GM23338 (cell line): ENCODE data around the gene DOK1. TPM values are rescaled to one million over a fixed set of nuclear protein-coding genes. Genes with fewer than 3 reads are reported as not detected.

ENCODE experiments used
- ATAC-seq: fragments of 200-7000 bp; cut with Tn5 transposase; 3 replicates; pipeline ENCODE4 v1.9.1; 2020
- DNase-seq: peaks from one replicate; pipeline ENCODE4 v3.0.0-alpha.2; 2015; ENCODE audit warnings: low spot score
- H2AFZ ChIP-seq: fragments of 200-600 bp; sonication (generic); 2 replicates; pipeline ENCODE4 v1.8.0; 2016; ENCODE audit warnings: antibody characterized with exemption, mild to moderate bottlenecking, moderate library complexity
- H3F3A ChIP-seq: fragments of 200-600 bp; sonication (generic); replicated peaks from 2 replicates; pipeline ENCODE4 v1.8.0; 2017; ENCODE audit warnings: antibody characterized with exemption, mixed run types, low read depth
- H3K27ac ChIP-seq: fragments of 200-600 bp; sonication (generic); 2 replicates; pipeline ENCODE4 v1.6.1; 2016; ENCODE audit warnings: low read depth
- H3K27me3 ChIP-seq: fragments of 200-600 bp; sonication (generic); 2 replicates; pipeline ENCODE4 v1.8.0; 2016; ENCODE audit warnings: mild to moderate bottlenecking, mixed run types, moderate library complexity; ENCODE audit not compliant: insufficient read depth
- H3K36me3 ChIP-seq: fragments of 200-600 bp; sonication (generic); 2 replicates; pipeline ENCODE4 v1.8.0; 2016; ENCODE audit warnings: mild to moderate bottlenecking; ENCODE audit not compliant: insufficient read depth
- H3K4me1 ChIP-seq: fragments of 200-600 bp; sonication (generic); 2 replicates; pipeline ENCODE4 v1.8.0; 2016; ENCODE audit warnings: mild to moderate bottlenecking, moderate library complexity; ENCODE audit not compliant: insufficient read depth
- H3K4me2 ChIP-seq: fragments of 200-600 bp; sonication (generic); 2 replicates; pipeline ENCODE4 v1.7.1; 2017; ENCODE audit warnings: mixed run types
- H3K4me3 ChIP-seq: fragments of 200-600 bp; sonication (generic); 2 replicates; pipeline ENCODE4 v1.6.1; 2016; ENCODE audit warnings: mixed run types
- H3K79me2 ChIP-seq: fragments of 200-600 bp; sonication (generic); replicated peaks from 2 replicates; pipeline ENCODE4 v1.8.0; 2017; ENCODE audit warnings: mild to moderate bottlenecking; ENCODE audit not compliant: insufficient read depth
- H3K9me2 ChIP-seq: fragments of 200-600 bp; sonication (generic); 2 replicates; pipeline ENCODE4 v1.8.0; 2017; ENCODE audit not compliant: insufficient read depth
- H4K20me1 ChIP-seq: fragments of 200-600 bp; sonication (generic); replicated peaks from 2 replicates; pipeline ENCODE4 v1.8.0; 2017; ENCODE audit warnings: mild to moderate bottlenecking; ENCODE audit not compliant: insufficient read depth
- H3K27ac Mint-ChIP-seq: 2 replicates; pipeline ENCODE4 v1.8.0; 2020; ENCODE audit warnings: inconsistent platforms, mild to moderate bottlenecking, moderate library complexity, mixed read lengths
- H3K27me3 Mint-ChIP-seq: 3 replicates; pipeline ENCODE4 v1.8.0; 2022; ENCODE audit warnings: low read depth, mild to moderate bottlenecking, moderate library complexity, mixed read lengths, inconsistent platforms; ENCODE audit not compliant: insufficient read depth, poor library complexity
- H3K36me3 Mint-ChIP-seq: 3 replicates; pipeline ENCODE4 v1.8.0; 2021; ENCODE audit warnings: low read depth, mild to moderate bottlenecking, inconsistent platforms, moderate library complexity, mixed read lengths
- H3K4me1 Mint-ChIP-seq: 3 replicates; pipeline ENCODE4 v1.8.0; 2020; ENCODE audit warnings: mild to moderate bottlenecking, inconsistent platforms, mixed read lengths
- H3K4me3 Mint-ChIP-seq: 3 replicates; pipeline ENCODE4 v1.8.0; 2021; ENCODE audit warnings: moderate library complexity, mild to moderate bottlenecking, inconsistent platforms, mixed read lengths
- H3K9me3 Mint-ChIP-seq: 3 replicates; pipeline ENCODE4 v1.8.0; 2020; ENCODE audit warnings: moderate library complexity, mild to moderate bottlenecking, inconsistent platforms, mixed read lengths
- CREB1 ChIP-seq: fragments of 250-450 bp; sonication (Bioruptor Pico); IDR thresholded peaks from 2 replicates; pipeline ENCODE4 v1.5.0; 2020; ENCODE audit warnings: low read depth, mild to moderate bottlenecking, moderate library complexity
- CTCF ChIP-seq, 2 experiments: fragments of 200-600 bp in 1 of 2; sonication (generic) in 1 of 2; conservative IDR thresholded peaks; 2 replicates each; pipeline versions ENCODE4 v1.5.1 to v1.6.1; 2016 to 2017; ENCODE audit warnings: antibody characterized with exemption in 2 of 2, low read depth in 2 of 2, mild to moderate bottlenecking in 2 of 2, moderate library complexity in 1 of 2
- ETS1 ChIP-seq: IDR thresholded peaks from 2 replicates; pipeline ENCODE4 v1.6.1; 2016; ENCODE audit warnings: antibody characterized with exemption
- EZH2 ChIP-seq: fragments of 200-600 bp; sonication (generic); IDR thresholded peaks from one replicate; pipeline ENCODE4 v1.8.0; 2017; ENCODE audit warnings: antibody characterized with exemption, mild to moderate bottlenecking, low read depth; ENCODE audit not compliant: unreplicated experiment
- JUNB ChIP-seq: IDR thresholded peaks from one replicate; pipeline ENCODE4 v1.6.1; 2016; ENCODE audit warnings: antibody characterized with exemption; ENCODE audit not compliant: unreplicated experiment
- NANOG ChIP-seq: IDR thresholded peaks from 2 replicates; pipeline ENCODE4 v1.6.1; 2016; ENCODE audit warnings: antibody characterized with exemption, borderline replicate concordance
- POLR2AphosphoS5 ChIP-seq: IDR thresholded peaks from 2 replicates; pipeline ENCODE4 v1.6.1; 2016; ENCODE audit warnings: antibody characterized with exemption, low read depth
- STAT1 ChIP-seq: IDR thresholded peaks from one replicate; pipeline ENCODE4 v1.6.1; 2016; ENCODE audit warnings: antibody characterized with exemption; ENCODE audit not compliant: unreplicated experiment
- ZNF114 ChIP-seq: fragments of 250-450 bp; sonication (Bioruptor Pico); IDR thresholded peaks from 2 replicates; pipeline ENCODE4 v1.5.0; 2020; ENCODE audit warnings: mild to moderate bottlenecking, moderate library complexity
- ZNF331 ChIP-seq: fragments of 250-450 bp; sonication (Bioruptor Pico); IDR thresholded peaks from 2 replicates; pipeline ENCODE4 v1.5.0; 2020; ENCODE audit warnings: low read depth, mild to moderate bottlenecking, moderate library complexity
- ZNF462 ChIP-seq: fragments of 250-450 bp; sonication (Bioruptor Pico); IDR thresholded peaks from 2 replicates; pipeline ENCODE4 v1.5.0; 2020; ENCODE audit warnings: mild to moderate bottlenecking, moderate library complexity
- polyA plus RNA-seq: library from polyadenylated mRNA; unstranded; fragments of >200 nt; fragmentation: Nextera tagmentation; extraction: Ambion mirVana; gene quantifications from 2 replicates; pipeline ENCODE4 v1.2.1, GENCODE V29; 2016
- total RNA-seq: library from RNA; depleted of rRNA; stranded (reverse); fragments of >200 nt; shearing (Covaris generic); gene quantifications from 2 replicates; pipeline ENCODE4 v1.2.3, GENCODE V29; 2014
- TF ChIP-seq, protein P1 (sequence below): IDR thresholded peaks from one replicate; pipeline ENCODE4 v1.6.1; 2018; ENCODE audit warnings: antibody characterized with exemption; ENCODE audit not compliant: unreplicated experiment

The DOK1 gene
- total and polyA plus RNA-seq, 2 experiments from 2014 or later: 3.9 to 15.5 TPM

DNA sequence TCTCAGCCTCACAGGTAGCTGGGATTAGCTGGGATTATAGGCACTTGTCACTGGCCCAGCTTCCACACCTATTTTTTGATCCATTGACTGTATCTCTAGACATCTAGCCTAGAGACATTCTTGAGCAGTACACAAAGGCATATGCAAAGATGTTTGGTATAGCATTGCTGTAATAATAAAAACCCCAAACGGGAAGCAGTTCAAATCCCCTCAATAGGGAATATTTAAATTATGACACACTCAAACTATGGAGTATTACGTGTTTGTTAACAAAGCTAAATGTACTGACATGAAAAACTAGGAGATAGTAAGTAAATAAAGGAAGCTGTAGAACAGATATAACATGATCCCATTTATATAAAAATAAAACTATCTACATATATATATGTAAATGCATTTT lies 27.7 kb downstream of the DOK1 start (continued):
- TF ChIP-seq, protein P1, sequence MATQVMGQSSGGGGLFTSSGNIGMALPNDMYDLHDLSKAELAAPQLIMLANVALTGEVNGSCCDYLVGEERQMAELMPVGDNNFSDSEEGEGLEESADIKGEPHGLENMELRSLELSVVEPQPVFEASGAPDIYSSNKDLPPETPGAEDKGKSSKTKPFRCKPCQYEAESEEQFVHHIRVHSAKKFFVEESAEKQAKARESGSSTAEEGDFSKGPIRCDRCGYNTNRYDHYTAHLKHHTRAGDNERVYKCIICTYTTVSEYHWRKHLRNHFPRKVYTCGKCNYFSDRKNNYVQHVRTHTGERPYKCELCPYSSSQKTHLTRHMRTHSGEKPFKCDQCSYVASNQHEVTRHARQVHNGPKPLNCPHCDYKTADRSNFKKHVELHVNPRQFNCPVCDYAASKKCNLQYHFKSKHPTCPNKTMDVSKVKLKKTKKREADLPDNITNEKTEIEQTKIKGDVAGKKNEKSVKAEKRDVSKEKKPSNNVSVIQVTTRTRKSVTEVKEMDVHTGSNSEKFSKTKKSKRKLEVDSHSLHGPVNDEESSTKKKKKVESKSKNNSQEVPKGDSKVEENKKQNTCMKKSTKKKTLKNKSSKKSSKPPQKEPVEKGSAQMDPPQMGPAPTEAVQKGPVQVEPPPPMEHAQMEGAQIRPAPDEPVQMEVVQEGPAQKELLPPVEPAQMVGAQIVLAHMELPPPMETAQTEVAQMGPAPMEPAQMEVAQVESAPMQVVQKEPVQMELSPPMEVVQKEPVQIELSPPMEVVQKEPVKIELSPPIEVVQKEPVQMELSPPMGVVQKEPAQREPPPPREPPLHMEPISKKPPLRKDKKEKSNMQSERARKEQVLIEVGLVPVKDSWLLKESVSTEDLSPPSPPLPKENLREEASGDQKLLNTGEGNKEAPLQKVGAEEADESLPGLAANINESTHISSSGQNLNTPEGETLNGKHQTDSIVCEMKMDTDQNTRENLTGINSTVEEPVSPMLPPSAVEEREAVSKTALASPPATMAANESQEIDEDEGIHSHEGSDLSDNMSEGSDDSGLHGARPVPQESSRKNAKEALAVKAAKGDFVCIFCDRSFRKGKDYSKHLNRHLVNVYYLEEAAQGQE: no peak
- no peak for TF ChIP-seq NANOG

- Mint-ChIP-seq H3K9me3 (no peaks in the 10 kb centered on the region), H3K4me1 (peaks cover 13% of the 10 kb centered on the region; the same call in 2 of the 3 replicates), H3K27me3 (peaks cover 4% of the 10 kb centered on the region), H3K36me3 (no peaks in the 10 kb centered on the region), H3K27ac (no peak overlapping the region), H3K4me3 (no peak overlapping the region)
- Histone ChIP-seq H3K79me2 (no peaks in the 10 kb centered on the region), H2AFZ (no peak overlapping the region), H3K4me2 (no peak overlapping the region), H3F3A (no peaks in the 10 kb centered on the region), H4K20me1 (no peaks in the 10 kb centered on the region), H3K4me3 (no peak overlapping the region), H3K4me1 (peaks cover 11% of the 10 kb centered on the region), H3K36me3 (no peaks in the 10 kb centered on the region), H3K9me2 (no peaks in the 10 kb centered on the region), H3K27ac (no peak overlapping the region), H3K27me3 (no peaks in the 10 kb centered on the region)
- DNase-seq: peak; percentile 13
- ATAC-seq: no peak
- TF ChIP-seq CTCF (conservative IDR thresholded peaks at IDR 0.05; ENCODE audit: low read depth in 2 of 2) (no peak), POLR2AphosphoS5 (no peak), NANOG (no peak), ZNF331 (CRISPR knock-in tag) (no peak), ZNF114 (CRISPR knock-in tag) (no peak), EZH2 (no peak), ETS1 (no peak), CREB1 (CRISPR knock-in tag) (no peak), JUNB (no peak), ZNF462 (CRISPR knock-in tag) (no peak), STAT1 (no peak)
Observed at GRCh38 chr2:74583504-74583903, 29.0 kb downstream of the DOK1 start.
